GM12878 (cell line): ENCODE measurements around the gene AP5Z1.

Experiments
- ETV6 ChIP-seq, 2 experiments: fragments of 450-650 bp in 1 of 2; IDR thresholded peaks in 1 of 2; conservative IDR thresholded peaks in 1 of 2; 2 replicates each; pipeline ENCODE4 v1.6.1; 2014; ENCODE audit warnings: antibody characterized with exemption in 1 of 2, borderline replicate concordance in 1 of 2, low read depth in 1 of 2, mild to moderate bottlenecking in 1 of 2, moderate library complexity in 1 of 2
- HDAC2 ChIP-seq: fragments of 200-600 bp; sonication (generic); IDR thresholded peaks from 2 replicates; pipeline ENCODE4 v1.6.1; 2017
- MAX ChIP-seq: IDR thresholded peaks from 2 replicates; pipeline ENCODE4 v1.6.1; 2012; ENCODE audit warnings: low read depth, low read length, improper control_type of control experiment
- NBN ChIP-seq: fragments of 450-650 bp; IDR thresholded peaks from 2 replicates; pipeline ENCODE4 v1.6.1; 2016
- POLR2A ChIP-seq: IDR thresholded peaks from 2 replicates; pipeline ENCODE4 v1.6.1; 2011; ENCODE audit warnings: low read depth, mild to moderate bottlenecking, low read length
- RCOR1 ChIP-seq: conservative IDR thresholded peaks from 2 replicates; pipeline ENCODE4 v1.6.1; 2012; ENCODE audit warnings: low read depth, low read length, improper control_type of control experiment

- TF ChIP-seq POLR2A (no peak), ETV6 (conservative IDR thresholded peaks at IDR 0.05 in 1 of 2, IDR thresholded peaks at IDR 0.05 in 1 of 2; ENCODE audit: borderline replicate concordance in 1 of 2, low read depth in 1 of 2) (no peak), HDAC2 (no peak), NBN (no peak), RCOR1 (no peak), MAX (no peak)
These were observed 3.7 kb downstream of the AP5Z1 start for GRCh38 chr7:4779118-4779517.
